GM19035 (cell line): ENCODE measurements around the gene ANP32E.
A peak's percentile ranks its signal among the peaks of the same experiment; 100 is the strongest.

ENCODE experiments used
- ATAC-seq: cut with Tn5 transposase; IDR thresholded peaks from one replicate; pipeline ENCODE4 v1.9.1; 2021; ENCODE audit not compliant: unreplicated experiment

ANP32E gene

GRCh38 chr1:150235852-150236613 is at the start of gene ANP32E:
Gene ANP32E (minus strand): TSS chr1:150236112. CDS start chr1:150235786, 326 bp downstream.
- peak; percentile 88 for ATAC-seq

- no peak for ATAC-seq
Measured at GRCh38 chr1:150283260-150283659, 47.3 kb upstream of the ANP32E start.

GRCh38 chr1:150282558-150282958 is 46.6 kb upstream of the ANP32E start:
- ATAC-seq = no peak

- no peak for ATAC-seq
Measured at GRCh38 chr1:150281758-150282557, 46.0 kb upstream of the ANP32E start, which contains the start of gene CIART. Gene CIART (plus strand): TSS chr1:150282554. CDS start chr1:150283268, 714 bp downstream.

GRCh38 chr1:150281221-150281757 is 45.4 kb upstream of the ANP32E start:
- ATAC-seq = no peak

GRCh38 chr1:150280138-150280707 is 44.3 kb upstream of the ANP32E start:
- ATAC-seq = no peak

- ATAC-seq = no peak
Measured at GRCh38 chr1:150273311-150273710, 37.4 kb upstream of the ANP32E start.

GRCh38 chr1:150271291-150271959 is 35.5 kb upstream of the ANP32E start:
- no peak for ATAC-seq

- ATAC-seq = no peak
Measured at GRCh38 chr1:150269451-150269850, 33.5 kb upstream of the ANP32E start.

- ATAC-seq = peak; percentile 93
Measured at GRCh38 chr1:150268705-150269403, 32.9 kb upstream of the ANP32E start, which contains the start of gene APH1A. Gene APH1A (minus strand): TSS chr1:150269016. CDS start chr1:150268810, 206 bp downstream.

- peak; percentile 19 for ATAC-seq
Measured at GRCh38 chr1:150268340-150268704, 32.4 kb upstream of the ANP32E start.

- ATAC-seq = no peak
Measured at GRCh38 chr1:150267896-150268295, 32.0 kb upstream of the ANP32E start.

- no peak for ATAC-seq
Measured at GRCh38 chr1:150263549-150263948, 27.6 kb upstream of the ANP32E start.

GRCh38 chr1:150262388-150263320 is 26.7 kb upstream of the ANP32E start:
- no peak for ATAC-seq

GRCh38 chr1:150261367-150261766 is 25.5 kb upstream of the ANP32E start:
- ATAC-seq = no peak

- no peak for ATAC-seq
Measured at GRCh38 chr1:150259758-150260669, 24.1 kb upstream of the ANP32E start.

GRCh38 chr1:150259217-150259616 is 23.3 kb upstream of the ANP32E start:
- no peak for ATAC-seq
